Activated naive CD4-positive, alpha-beta T cell (primary cell): ENCODE measurements around the gene SEPTIN8.

Source experiments
- DNase-seq, 4 experiments: peaks; one replicate each; lab custom pipeline; 2025; lab: John Stamatoyannopoulos, UW

Gene SEPTIN8

GRCh38 chr5:132777209-132778069, at the start of gene SEPTIN8:
Gene SEPTIN8, minus strand, starts transcription at chr5:132777239. Its CDS starts 102 bp downstream, at chr5:132777137.
- DNase-seq = no peak

GRCh38 chr5:132826424-132827082, 49.5 kb upstream of the SEPTIN8 start:
- no peak for DNase-seq

GRCh38 chr5:132825834-132826391, 48.9 kb upstream of the SEPTIN8 start:
- no peak for DNase-seq

- no peak for DNase-seq
Measured at GRCh38 chr5:132825033-132825833, 48.2 kb upstream of the SEPTIN8 start.

- DNase-seq = no peak
Measured at GRCh38 chr5:132824426-132824825, 47.4 kb upstream of the SEPTIN8 start.

- no peak for DNase-seq
Measured at GRCh38 chr5:132823481-132824050, 46.5 kb upstream of the SEPTIN8 start.

GRCh38 chr5:132822650-132823480, 45.8 kb upstream of the SEPTIN8 start:
- DNase-seq = no peak

- no peak for DNase-seq
Measured at GRCh38 chr5:132821791-132822190, 44.8 kb upstream of the SEPTIN8 start.

GRCh38 chr5:132821350-132821749, 44.3 kb upstream of the SEPTIN8 start:
- no peak for DNase-seq

GRCh38 chr5:132820162-132820754, 43.2 kb upstream of the SEPTIN8 start:
- DNase-seq = peak; percentile 56 to 84 (median 83)

GRCh38 chr5:132819468-132819867, 42.4 kb upstream of the SEPTIN8 start:
- DNase-seq = no peak

- no peak for DNase-seq
Measured at GRCh38 chr5:132817011-132817410, 40.0 kb upstream of the SEPTIN8 start.

- DNase-seq = no peak
Measured at GRCh38 chr5:132816554-132816953, 39.5 kb upstream of the SEPTIN8 start.

GRCh38 chr5:132816083-132816482, 39.0 kb upstream of the SEPTIN8 start:
- DNase-seq = no peak

GRCh38 chr5:132815454-132815853, 38.4 kb upstream of the SEPTIN8 start:
- DNase-seq = no peak

GRCh38 chr5:132814503-132815294, 37.7 kb upstream of the SEPTIN8 start:
- DNase-seq = no peak

GRCh38 chr5:132813599-132814502, 36.8 kb upstream of the SEPTIN8 start:
- DNase-seq = peak in 1 of 4 experiments; percentile 24

GRCh38 chr5:132812781-132813598, 36.0 kb upstream of the SEPTIN8 start, which contains the start of gene SOWAHA:
Gene SOWAHA, plus strand, starts transcription at chr5:132813302. Its CDS starts 320 bp downstream, at chr5:132813622.
- no peak for DNase-seq
